ENCODE measurements around the gene PLEKHA1. TPM values are rescaled to one million over a fixed set of nuclear protein-coding genes. Genes with fewer than 3 reads are reported as not detected.

Gene PLEKHA1
- total and polyA plus RNA-seq, 2 experiments from 2014 or later: 25.8 to 36.6 TPM

DNA sequence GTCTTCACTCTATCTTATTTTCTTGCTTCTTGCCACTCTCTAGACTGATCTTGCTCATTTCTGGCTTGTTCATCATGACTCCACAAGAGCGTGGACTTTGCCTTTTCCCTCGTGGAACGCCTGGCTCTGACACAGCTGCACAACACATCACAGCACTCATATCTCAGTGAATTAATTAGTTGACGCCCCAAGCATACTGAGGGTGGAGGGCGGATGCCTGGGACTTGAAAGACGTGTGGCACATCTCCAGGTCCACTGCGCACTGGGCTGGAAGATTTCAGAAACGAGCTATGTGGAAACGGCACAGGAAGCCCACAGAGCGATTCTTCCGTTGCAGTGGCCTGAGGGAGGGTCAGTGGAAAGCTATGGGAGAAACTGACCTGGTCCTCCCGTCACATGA, 23.6 kb upstream of the PLEKHA1 start:
- no peaks in the 10 kb centered on the region for H3F3A ChIP-seq (replicated peaks; ENCODE audit: low read depth)
- no peaks in the 10 kb centered on the region for H3K36me3 ChIP-seq (ENCODE audit: insufficient read depth)
- DNase-seq (ENCODE audit: low spot score) (no peak), ATAC-seq (no peak)
- no peaks in the 10 kb centered on the region for H3K79me2 ChIP-seq (replicated peaks; ENCODE audit: insufficient read depth)
- H3K27me3 ChIP-seq (ENCODE audit: insufficient read depth): no peaks in the 10 kb centered on the region
- H3K4me3 ChIP-seq: no peak overlapping the region
- peaks cover 20% of the 10 kb centered on the region for H3K9me3 Mint-ChIP-seq
- H3K4me3 Mint-ChIP-seq: no peak overlapping the region
- H3K36me3 Mint-ChIP-seq (ENCODE audit: low read depth): peaks cover 21% of the 10 kb centered on the region
- H4K20me1 ChIP-seq (replicated peaks; ENCODE audit: insufficient read depth): no peaks in the 10 kb centered on the region
- H3K4me2 ChIP-seq: no peak overlapping the region
- H3K9me2 ChIP-seq (ENCODE audit: insufficient read depth): no peaks in the 10 kb centered on the region
- no peak overlapping the region for H3K27ac ChIP-seq (ENCODE audit: low read depth)
- H3K27ac Mint-ChIP-seq: no peak overlapping the region
- TF ChIP-seq CREB1 (CRISPR knock-in tag; IDR thresholded peaks at IDR 0.05; ENCODE audit: low read depth): no peak
- TF ChIP-seq, protein P1, sequence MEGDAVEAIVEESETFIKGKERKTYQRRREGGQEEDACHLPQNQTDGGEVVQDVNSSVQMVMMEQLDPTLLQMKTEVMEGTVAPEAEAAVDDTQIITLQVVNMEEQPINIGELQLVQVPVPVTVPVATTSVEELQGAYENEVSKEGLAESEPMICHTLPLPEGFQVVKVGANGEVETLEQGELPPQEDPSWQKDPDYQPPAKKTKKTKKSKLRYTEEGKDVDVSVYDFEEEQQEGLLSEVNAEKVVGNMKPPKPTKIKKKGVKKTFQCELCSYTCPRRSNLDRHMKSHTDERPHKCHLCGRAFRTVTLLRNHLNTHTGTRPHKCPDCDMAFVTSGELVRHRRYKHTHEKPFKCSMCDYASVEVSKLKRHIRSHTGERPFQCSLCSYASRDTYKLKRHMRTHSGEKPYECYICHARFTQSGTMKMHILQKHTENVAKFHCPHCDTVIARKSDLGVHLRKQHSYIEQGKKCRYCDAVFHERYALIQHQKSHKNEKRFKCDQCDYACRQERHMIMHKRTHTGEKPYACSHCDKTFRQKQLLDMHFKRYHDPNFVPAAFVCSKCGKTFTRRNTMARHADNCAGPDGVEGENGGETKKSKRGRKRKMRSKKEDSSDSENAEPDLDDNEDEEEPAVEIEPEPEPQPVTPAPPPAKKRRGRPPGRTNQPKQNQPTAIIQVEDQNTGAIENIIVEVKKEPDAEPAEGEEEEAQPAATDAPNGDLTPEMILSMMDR (conservative IDR thresholded peaks at IDR 0.05; ENCODE audit: low read depth in 2 of 2): no peak
- TF ChIP-seq, protein P2, sequence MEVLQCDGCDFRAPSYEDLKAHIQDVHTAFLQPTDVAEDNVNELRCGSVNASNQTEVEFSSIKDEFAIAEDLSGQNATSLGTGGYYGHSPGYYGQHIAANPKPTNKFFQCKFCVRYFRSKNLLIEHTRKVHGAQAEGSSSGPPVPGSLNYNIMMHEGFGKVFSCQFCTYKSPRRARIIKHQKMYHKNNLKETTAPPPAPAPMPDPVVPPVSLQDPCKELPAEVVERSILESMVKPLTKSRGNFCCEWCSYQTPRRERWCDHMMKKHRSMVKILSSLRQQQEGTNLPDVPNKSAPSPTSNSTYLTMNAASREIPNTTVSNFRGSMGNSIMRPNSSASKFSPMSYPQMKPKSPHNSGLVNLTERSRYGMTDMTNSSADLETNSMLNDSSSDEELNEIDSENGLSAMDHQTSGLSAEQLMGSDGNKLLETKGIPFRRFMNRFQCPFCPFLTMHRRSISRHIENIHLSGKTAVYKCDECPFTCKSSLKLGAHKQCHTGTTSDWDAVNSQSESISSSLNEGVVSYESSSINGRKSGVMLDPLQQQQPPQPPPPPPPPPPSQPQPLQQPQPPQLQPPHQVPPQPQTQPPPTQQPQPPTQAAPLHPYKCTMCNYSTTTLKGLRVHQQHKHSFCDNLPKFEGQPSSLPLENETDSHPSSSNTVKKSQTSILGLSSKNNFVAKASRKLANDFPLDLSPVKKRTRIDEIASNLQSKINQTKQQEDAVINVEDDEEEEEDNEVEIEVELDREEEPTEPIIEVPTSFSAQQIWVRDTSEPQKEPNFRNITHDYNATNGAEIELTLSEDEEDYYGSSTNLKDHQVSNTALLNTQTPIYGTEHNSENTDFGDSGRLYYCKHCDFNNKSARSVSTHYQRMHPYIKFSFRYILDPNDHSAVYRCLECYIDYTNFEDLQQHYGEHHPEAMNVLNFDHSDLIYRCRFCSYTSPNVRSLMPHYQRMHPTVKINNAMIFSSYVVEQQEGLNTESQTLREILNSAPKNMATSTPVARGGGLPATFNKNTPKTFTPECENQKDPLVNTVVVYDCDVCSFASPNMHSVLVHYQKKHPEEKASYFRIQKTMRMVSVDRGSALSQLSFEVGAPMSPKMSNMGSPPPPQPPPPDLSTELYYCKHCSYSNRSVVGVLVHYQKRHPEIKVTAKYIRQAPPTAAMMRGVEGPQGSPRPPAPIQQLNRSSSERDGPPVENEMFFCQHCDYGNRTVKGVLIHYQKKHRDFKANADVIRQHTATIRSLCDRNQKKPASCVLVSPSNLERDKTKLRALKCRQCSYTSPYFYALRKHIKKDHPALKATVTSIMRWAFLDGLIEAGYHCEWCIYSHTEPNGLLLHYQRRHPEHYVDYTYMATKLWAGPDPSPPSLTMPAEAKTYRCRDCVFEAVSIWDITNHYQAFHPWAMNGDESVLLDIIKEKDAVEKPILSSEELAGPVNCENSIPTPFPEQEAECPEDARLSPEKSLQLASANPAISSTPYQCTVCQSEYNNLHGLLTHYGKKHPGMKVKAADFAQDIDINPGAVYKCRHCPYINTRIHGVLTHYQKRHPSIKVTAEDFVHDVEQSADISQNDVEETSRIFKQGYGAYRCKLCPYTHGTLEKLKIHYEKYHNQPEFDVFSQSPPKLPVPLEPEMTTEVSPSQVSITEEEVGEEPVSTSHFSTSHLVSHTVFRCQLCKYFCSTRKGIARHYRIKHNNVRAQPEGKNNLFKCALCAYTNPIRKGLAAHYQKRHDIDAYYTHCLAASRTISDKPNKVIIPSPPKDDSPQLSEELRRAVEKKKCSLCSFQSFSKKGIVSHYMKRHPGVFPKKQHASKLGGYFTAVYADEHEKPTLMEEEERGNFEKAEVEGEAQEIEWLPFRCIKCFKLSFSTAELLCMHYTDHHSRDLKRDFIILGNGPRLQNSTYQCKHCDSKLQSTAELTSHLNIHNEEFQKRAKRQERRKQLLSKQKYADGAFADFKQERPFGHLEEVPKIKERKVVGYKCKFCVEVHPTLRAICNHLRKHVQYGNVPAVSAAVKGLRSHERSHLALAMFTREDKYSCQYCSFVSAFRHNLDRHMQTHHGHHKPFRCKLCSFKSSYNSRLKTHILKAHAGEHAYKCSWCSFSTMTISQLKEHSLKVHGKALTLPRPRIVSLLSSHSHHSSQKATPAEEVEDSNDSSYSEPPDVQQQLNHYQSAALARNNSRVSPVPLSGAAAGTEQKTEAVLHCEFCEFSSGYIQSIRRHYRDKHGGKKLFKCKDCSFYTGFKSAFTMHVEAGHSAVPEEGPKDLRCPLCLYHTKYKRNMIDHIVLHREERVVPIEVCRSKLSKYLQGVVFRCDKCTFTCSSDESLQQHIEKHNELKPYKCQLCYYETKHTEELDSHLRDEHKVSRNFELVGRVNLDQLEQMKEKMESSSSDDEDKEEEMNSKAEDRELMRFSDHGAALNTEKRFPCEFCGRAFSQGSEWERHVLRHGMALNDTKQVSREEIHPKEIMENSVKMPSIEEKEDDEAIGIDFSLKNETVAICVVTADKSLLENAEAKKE (CRISPR knock-in tag; IDR thresholded peaks at IDR 0.05): no peak
- no peaks in the 10 kb centered on the region for H3K4me1 ChIP-seq (ENCODE audit: insufficient read depth)
- H2AFZ ChIP-seq: no peak overlapping the region
- H3K4me1 Mint-ChIP-seq: peaks cover 5% of the 10 kb centered on the region
- H3K27me3 Mint-ChIP-seq (ENCODE audit: insufficient read depth, low read depth, poor library complexity): peaks cover 4% of the 10 kb centered on the region
